ENCODE data around the gene RBBP8. TPM values are rescaled to one million over a fixed set of nuclear protein-coding genes. Genes with fewer than 3 reads are reported as not detected.

Gene RBBP8
- total RNA-seq, 1 donor from 2014 or later = 64.8 TPM

DNA sequence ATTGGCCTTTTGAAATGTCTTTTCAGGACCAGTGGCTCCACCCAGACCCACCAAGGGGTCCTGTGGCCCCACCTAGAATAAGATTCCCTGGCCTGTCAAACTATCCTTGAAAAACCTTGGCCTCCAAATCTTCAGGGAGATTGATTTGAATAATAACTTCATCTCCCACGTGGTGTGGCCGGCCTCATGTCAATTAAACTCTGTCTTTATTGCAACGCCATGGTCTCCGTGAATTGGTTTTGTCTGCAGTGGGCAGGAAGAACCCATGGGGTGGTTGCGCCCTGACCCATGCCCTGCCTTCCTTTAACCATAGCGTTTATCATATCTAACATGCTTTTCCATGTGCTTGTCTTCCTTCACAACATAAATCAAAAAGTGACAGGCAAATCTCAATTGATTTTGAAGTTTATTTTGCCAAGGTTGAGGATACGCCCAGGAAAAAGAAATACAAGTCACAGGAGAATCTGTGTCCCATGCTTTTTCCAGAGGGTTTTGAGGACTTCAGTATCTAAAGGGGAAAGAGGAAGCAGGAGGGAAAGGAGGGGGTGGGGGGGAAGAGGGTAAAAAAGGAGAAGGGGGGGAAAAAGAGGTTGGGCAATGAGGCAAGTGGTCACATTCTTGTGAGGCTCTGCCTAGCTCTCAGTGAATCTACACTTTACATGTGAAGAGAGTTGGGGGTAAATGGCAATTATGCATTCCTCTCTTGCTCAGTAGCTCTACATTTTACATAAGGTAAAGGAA, 135.6 kb downstream of the RBBP8 start:
- TF ChIP-seq, protein P1, sequence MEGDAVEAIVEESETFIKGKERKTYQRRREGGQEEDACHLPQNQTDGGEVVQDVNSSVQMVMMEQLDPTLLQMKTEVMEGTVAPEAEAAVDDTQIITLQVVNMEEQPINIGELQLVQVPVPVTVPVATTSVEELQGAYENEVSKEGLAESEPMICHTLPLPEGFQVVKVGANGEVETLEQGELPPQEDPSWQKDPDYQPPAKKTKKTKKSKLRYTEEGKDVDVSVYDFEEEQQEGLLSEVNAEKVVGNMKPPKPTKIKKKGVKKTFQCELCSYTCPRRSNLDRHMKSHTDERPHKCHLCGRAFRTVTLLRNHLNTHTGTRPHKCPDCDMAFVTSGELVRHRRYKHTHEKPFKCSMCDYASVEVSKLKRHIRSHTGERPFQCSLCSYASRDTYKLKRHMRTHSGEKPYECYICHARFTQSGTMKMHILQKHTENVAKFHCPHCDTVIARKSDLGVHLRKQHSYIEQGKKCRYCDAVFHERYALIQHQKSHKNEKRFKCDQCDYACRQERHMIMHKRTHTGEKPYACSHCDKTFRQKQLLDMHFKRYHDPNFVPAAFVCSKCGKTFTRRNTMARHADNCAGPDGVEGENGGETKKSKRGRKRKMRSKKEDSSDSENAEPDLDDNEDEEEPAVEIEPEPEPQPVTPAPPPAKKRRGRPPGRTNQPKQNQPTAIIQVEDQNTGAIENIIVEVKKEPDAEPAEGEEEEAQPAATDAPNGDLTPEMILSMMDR (IDR thresholded peaks at IDR 0.05) = no peak
- TF ChIP-seq EZH2 (IDR thresholded peaks at IDR 0.05) (no peak), EZH2phosphoT487 (IDR thresholded peaks at IDR 0.05) (no peak)
- H3K9me3 ChIP-seq (ENCODE audit: low read depth) = no peaks in the 10 kb centered on the region
- H3K36me3 Mint-ChIP-seq = no peaks in the 10 kb centered on the region
- peaks cover 2% of the 10 kb centered on the region for H3K27me3 Mint-ChIP-seq (ENCODE audit: insufficient read depth, low read depth)
- no peaks in the 10 kb centered on the region for H3K4me1 ChIP-seq
- no peaks in the 10 kb centered on the region for H3K36me3 ChIP-seq
- no peaks in the 10 kb centered on the region for H3K79me2 ChIP-seq (ENCODE audit: low read depth)
- H3K9ac ChIP-seq = no peak overlapping the region
- H4K20me1 ChIP-seq (ENCODE audit: low read depth) = no peaks in the 10 kb centered on the region
- H3K27ac Mint-ChIP-seq = no peak overlapping the region
- no peak overlapping the region for H3K27ac ChIP-seq
- DNase-seq (ENCODE audit: low spot score) = no peak
- no peaks in the 10 kb centered on the region for H3F3A ChIP-seq (ENCODE audit: low read depth)
- no peak overlapping the region for H3K4me3 ChIP-seq
- no peaks in the 10 kb centered on the region for H3K27me3 ChIP-seq
- H2AFZ ChIP-seq (replicated peaks) = no peak overlapping the region
- no peak overlapping the region for H3K4me2 ChIP-seq
- H3K4me3 Mint-ChIP-seq = no peak overlapping the region
- H3K9me3 Mint-ChIP-seq = peaks cover 6% of the 10 kb centered on the region
- H3K4me1 Mint-ChIP-seq = peaks cover 13% of the 10 kb centered on the region

DNA sequence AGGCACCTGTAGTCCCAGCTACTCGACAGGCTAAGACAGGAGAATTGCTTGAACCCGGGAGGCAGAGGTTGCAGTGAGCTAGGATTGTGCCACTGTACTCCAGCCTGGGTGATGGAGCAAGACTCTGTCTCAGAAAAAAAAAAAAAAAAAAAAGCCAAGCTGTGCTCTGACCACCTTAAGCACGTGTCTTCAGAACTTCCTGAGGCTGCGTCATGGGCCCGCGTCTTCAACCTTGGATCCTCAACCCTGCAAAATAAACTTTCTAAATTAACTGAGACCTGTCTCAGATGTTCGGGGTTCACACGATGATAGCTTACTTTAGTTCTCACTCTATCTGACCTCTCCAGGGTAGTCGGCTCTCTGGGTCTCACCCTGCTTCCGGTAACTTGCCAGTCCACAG, 136.4 kb downstream of the RBBP8 start:
- H3K9me3 Mint-ChIP-seq = peaks cover 5% of the 10 kb centered on the region
- H3K9ac ChIP-seq = no peak overlapping the region
- peaks cover 13% of the 10 kb centered on the region for H3K4me1 Mint-ChIP-seq
- no peaks in the 10 kb centered on the region for H3K36me3 ChIP-seq
- no peaks in the 10 kb centered on the region for H3K79me2 ChIP-seq (ENCODE audit: low read depth)
- no peaks in the 10 kb centered on the region for H3K36me3 Mint-ChIP-seq
- H3K4me3 Mint-ChIP-seq = no peak overlapping the region
- peaks cover 2% of the 10 kb centered on the region for H3K27me3 Mint-ChIP-seq (ENCODE audit: insufficient read depth, low read depth)
- no peak overlapping the region for H3K4me3 ChIP-seq
- H3K4me2 ChIP-seq = no peak overlapping the region
- H3F3A ChIP-seq (ENCODE audit: low read depth) = no peaks in the 10 kb centered on the region
- DNase-seq (ENCODE audit: low spot score) = no peak
- H2AFZ ChIP-seq (replicated peaks) = no peak overlapping the region
- no peak overlapping the region for H3K27ac Mint-ChIP-seq
- no peaks in the 10 kb centered on the region for H3K9me3 ChIP-seq (ENCODE audit: low read depth)
- no peaks in the 10 kb centered on the region for H3K27me3 ChIP-seq
- no peaks in the 10 kb centered on the region for H3K4me1 ChIP-seq
- no peaks in the 10 kb centered on the region for H4K20me1 ChIP-seq (ENCODE audit: low read depth)
- TF ChIP-seq, protein P1 (IDR thresholded peaks at IDR 0.05) = no peak
- no peak for TF ChIP-seq EZH2 (IDR thresholded peaks at IDR 0.05)
- no peak for TF ChIP-seq EZH2phosphoT487 (IDR thresholded peaks at IDR 0.05)
- no peak overlapping the region for H3K27ac ChIP-seq

DNA sequence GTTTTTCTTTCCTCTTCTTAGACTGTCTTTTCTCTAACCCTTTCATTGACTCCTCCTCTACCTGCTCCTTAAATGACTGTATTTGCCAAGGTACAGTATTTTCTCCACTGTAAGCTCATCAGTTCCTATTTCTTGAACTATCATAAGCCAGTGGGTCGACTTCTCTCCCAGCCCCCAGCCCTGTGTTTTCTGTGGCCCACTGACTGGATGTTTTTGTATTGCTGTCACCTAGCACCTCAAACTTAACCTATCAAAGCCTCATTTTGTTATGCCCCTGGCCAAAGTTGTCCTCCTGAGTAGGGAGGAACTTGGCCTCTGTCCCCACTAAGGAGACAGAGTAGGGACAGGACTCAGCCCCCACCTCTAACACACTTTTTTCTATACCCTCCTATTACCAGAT, 136.8 kb downstream of the RBBP8 start:
- Histone ChIP-seq H3K4me1 (no peaks in the 10 kb centered on the region), H3K27me3 (no peaks in the 10 kb centered on the region), H3K4me2 (no peak overlapping the region), H3K27ac (no peak overlapping the region), H3K4me3 (no peak overlapping the region), H3F3A (ENCODE audit: low read depth) (no peaks in the 10 kb centered on the region), H3K36me3 (no peaks in the 10 kb centered on the region), H4K20me1 (ENCODE audit: low read depth) (no peaks in the 10 kb centered on the region), H2AFZ (replicated peaks) (no peak overlapping the region), H3K9ac (no peak overlapping the region), H3K9me3 (ENCODE audit: low read depth) (no peaks in the 10 kb centered on the region), H3K79me2 (ENCODE audit: low read depth) (no peaks in the 10 kb centered on the region)
- H3K27ac Mint-ChIP-seq = no peak overlapping the region
- H3K4me1 Mint-ChIP-seq = peaks cover 13% of the 10 kb centered on the region
- H3K27me3 Mint-ChIP-seq (ENCODE audit: insufficient read depth, low read depth) = peaks cover 2% of the 10 kb centered on the region
- no peak overlapping the region for H3K4me3 Mint-ChIP-seq
- H3K36me3 Mint-ChIP-seq = no peaks in the 10 kb centered on the region
- peaks cover 4% of the 10 kb centered on the region for H3K9me3 Mint-ChIP-seq
- no peak for TF ChIP-seq EZH2phosphoT487 (IDR thresholded peaks at IDR 0.05)
- TF ChIP-seq, protein P1 (IDR thresholded peaks at IDR 0.05) = no peak
- TF ChIP-seq EZH2 (IDR thresholded peaks at IDR 0.05) = no peak
- no peak for DNase-seq (ENCODE audit: low spot score)
